IMR-90 (cell line): ENCODE results near the gene CCL15. TPM values are rescaled to one million over a fixed set of nuclear protein-coding genes. Genes with fewer than 3 reads are reported as not detected.

Experiments
- ATAC-seq: fragments of 200-7000 bp; cut with Tn5 transposase; 2 replicates; pipeline ENCODE4 v1.9.1; 2020; ENCODE audit warnings: low read depth, mild to moderate bottlenecking, moderate library complexity
- BruUV-seq: library from RNA; stranded (reverse); fragments of 400-500 nt; replicated peaks from 2 replicates; lab custom pipeline; 2021; lab: Mats Ljungman, UMichigan
- CTCF ChIA-PET: fragments of 300-600 bp; formaldehyde crosslinking; extraction: SDS; loops from one replicate; lab custom pipeline; 2021; ENCODE audit warnings: antibody characterized with exemption; lab: Yijun Ruan, JAX
- POLR2A ChIA-PET: fragments of 300-600 bp; sonication (Branson Sonifier 250); formaldehyde crosslinking; loops from one replicate; lab custom pipeline; 2022; ENCODE audit warnings: antibody characterized with exemption; ENCODE audit not compliant: unreplicated experiment; lab: Charles Lee
- DNase-seq: peaks from one replicate; pipeline ENCODE4 v3.0.0; 2013
- H2AFZ ChIP-seq: replicated peaks from 2 replicates; pipeline ENCODE3; 2013; ENCODE audit warnings: low read length, mild to moderate bottlenecking; ENCODE audit not compliant: poor library complexity
- H2AK5ac ChIP-seq: 2 replicates; pipeline ENCODE4 v1.6.1; 2013; ENCODE audit warnings: low read depth, low read length, inconsistent platforms
- H2AK9ac ChIP-seq: replicated peaks from 2 replicates; pipeline ENCODE3; 2013; ENCODE audit warnings: mild to moderate bottlenecking, low read depth, low read length, moderate library complexity; ENCODE audit not compliant: poor library complexity
- H2BK120ac ChIP-seq: 2 replicates; pipeline ENCODE4 v1.6.1; 2013; ENCODE audit warnings: low read depth, low read length, inconsistent platforms
- H2BK15ac ChIP-seq: 3 replicates; pipeline ENCODE4 v1.6.1; 2013; ENCODE audit warnings: low read depth, low read length, inconsistent platforms
- H2BK20ac ChIP-seq: 2 replicates; pipeline ENCODE4 v1.6.1; 2013; ENCODE audit warnings: low read depth, mild to moderate bottlenecking, inconsistent platforms, low read length, moderate library complexity
- H2BK5ac ChIP-seq: 2 replicates; pipeline ENCODE4 v1.6.1; 2013; ENCODE audit warnings: mild to moderate bottlenecking, low read depth, low read length, inconsistent platforms; ENCODE audit not compliant: poor library complexity, severe bottlenecking
- H3K14ac ChIP-seq: replicated peaks from 2 replicates; pipeline ENCODE4 v1.6.1; 2013; ENCODE audit warnings: low read depth, low read length, inconsistent platforms
- H3K18ac ChIP-seq: 2 replicates; pipeline ENCODE4 v1.6.1; 2013; ENCODE audit warnings: low read depth, low read length, control low read depth
- H3K23ac ChIP-seq: 2 replicates; pipeline ENCODE4 v1.6.1; 2013; ENCODE audit warnings: low read depth, low read length, inconsistent platforms
- H3K27ac ChIP-seq: 2 replicates; pipeline ENCODE4 v1.5.1; 2013; ENCODE audit warnings: mild to moderate bottlenecking, control low read depth, low read length; ENCODE audit not compliant: insufficient read depth
- H3K27me3 ChIP-seq: 2 replicates; pipeline ENCODE4 v1.6.1; 2013; ENCODE audit warnings: low read length; ENCODE audit not compliant: control insufficient read depth, insufficient read depth
- H3K36me3 ChIP-seq: 2 replicates; pipeline ENCODE4 v1.6.1; 2013; ENCODE audit warnings: low read length, mixed read lengths; ENCODE audit not compliant: control insufficient read depth, insufficient read depth
- H3K4ac ChIP-seq: 2 replicates; pipeline ENCODE4 v1.6.1; 2013; ENCODE audit warnings: low read depth, low read length, inconsistent platforms
- H3K4me1 ChIP-seq: 2 replicates; pipeline ENCODE4 v1.6.1; 2013; ENCODE audit warnings: low read length, mixed read lengths; ENCODE audit not compliant: control insufficient read depth, insufficient read depth
- H3K4me2 ChIP-seq: 2 replicates; pipeline ENCODE4 v1.6.1; 2013; ENCODE audit warnings: low read depth, mild to moderate bottlenecking, control low read depth, low read length, moderate library complexity
- H3K4me3 ChIP-seq: 2 replicates; pipeline ENCODE4 v1.5.1; 2013; ENCODE audit warnings: low read depth, mild to moderate bottlenecking, control low read depth, low read length, moderate library complexity; ENCODE audit not compliant: insufficient read depth
- H3K56ac ChIP-seq: 2 replicates; pipeline ENCODE4 v1.6.1; 2013; ENCODE audit warnings: low read length, inconsistent platforms; ENCODE audit not compliant: insufficient read depth; ENCODE audit errors: extremely low read depth
- H3K79me1 ChIP-seq, 2 experiments: 2 replicates each; pipeline ENCODE4 v1.6.1; 2013; ENCODE audit warnings: low read length in 2 of 2, inconsistent platforms in 1 of 2, low read depth in 1 of 2
- H3K9ac ChIP-seq: 2 replicates; pipeline ENCODE4 v1.6.1; 2013; ENCODE audit warnings: low read depth, low read length, control low read depth
- H3K9me1 ChIP-seq: 2 replicates; pipeline ENCODE4 v1.6.1; 2013; ENCODE audit warnings: low read length, inconsistent platforms; ENCODE audit not compliant: insufficient read depth
- H3K9me3 ChIP-seq: 2 replicates; pipeline ENCODE4 v1.6.1; 2013; ENCODE audit warnings: low read length; ENCODE audit not compliant: control insufficient read depth, insufficient read depth
- H4K20me1 ChIP-seq: 2 replicates; pipeline ENCODE4 v1.6.1; 2013; ENCODE audit warnings: low read length, inconsistent platforms; ENCODE audit not compliant: insufficient read depth
- H4K5ac ChIP-seq: 2 replicates; pipeline ENCODE4 v1.6.1; 2013; ENCODE audit warnings: mild to moderate bottlenecking, low read depth, low read length, control low read depth
- H4K8ac ChIP-seq, 2 experiments: 2 replicates each; pipeline ENCODE4 v1.6.1; 2013; ENCODE audit warnings: low read depth in 2 of 2, low read length in 2 of 2, control low read depth in 1 of 2, inconsistent platforms in 1 of 2
- H4K91ac ChIP-seq: 2 replicates; pipeline ENCODE4 v1.6.1; 2013; ENCODE audit warnings: low read depth, low read length, inconsistent platforms; ENCODE audit not compliant: insufficient read depth
- CEBPB ChIP-seq: IDR thresholded peaks from 2 replicates; pipeline ENCODE4 v1.6.1; 2012; ENCODE audit warnings: low read depth, low read length, improper control_type of control experiment
- WGBS, 2 experiments: methylation state at CpG; one replicate each; pipeline versions ENCODE4 v1.1.5 to v1.1.7; 2013; ENCODE audit warnings: missing lambda C conversion rate in 2 of 2; ENCODE audit not compliant: insufficient read length in 1 of 2; ENCODE audit errors: extremely low coverage in 2 of 2; 5-methylcytosine and 5-hydroxymethylcytosine counted together
- dilution Hi-C: fragments of 300-500 bp; cut with HindIII; formaldehyde crosslinking; loops from one replicate; pipeline ENCODE4 v1.14.3; 2018; ENCODE audit warnings: low sequenced_read_pairs; ENCODE audit not compliant: unreplicated experiment
- in situ Hi-C: fragments of 300-500 bp; cut with MboI; formaldehyde crosslinking; loops from 3 replicates; pipeline ENCODE4 v1.14.3; 2019; ENCODE audit warnings: low sequenced_read_pairs, inconsistent platforms, mixed read lengths
- intact Hi-C: fragments of 100-400 bp; cut with micrococcal nuclease; formaldehyde crosslinking; loops from 2 replicates; pipeline ENCODE4 v1.10.0; 2022
- polyA plus RNA-seq, 3 experiments: library from polyadenylated mRNA; depleted of rRNA; stranded (reverse); fragments of >200 nt; gene quantifications; 2 replicates each; pipeline ENCODE4 v1.2.3, GENCODE V29; 2012; ENCODE audit warnings: low replicate concordance in 1 of 3
- total RNA-seq: library from RNA; depleted of rRNA; stranded (reverse); fragments of >200 nt; gene quantifications from 2 replicates; pipeline ENCODE4 v1.2.3, GENCODE V29; 2012

Gene CCL15
- total and polyA plus RNA-seq, 2 of the 4 experiments (the other 2 are of a cell fraction): not detected

GRCh38 chr17:36014946-36015345, 13.6 kb upstream of the CCL15 start:
- BruUV-seq: no TSS peak
- Histone ChIP-seq H4K5ac (no peak overlapping the region), H3K14ac (no peak overlapping the region), H2BK20ac (no peak overlapping the region), H2AK9ac (no peak overlapping the region), H4K91ac (no peak overlapping the region), H2BK15ac (no peak overlapping the region), H3K9me3 (no peaks in the 10 kb centered on the region), H3K9ac (no peak overlapping the region), H3K9me1 (no peaks in the 10 kb centered on the region), H3K4me1 (no peaks in the 10 kb centered on the region), H4K20me1 (no peaks in the 10 kb centered on the region), H2BK120ac (no peak overlapping the region), H4K8ac (no peak overlapping the region), H2AK5ac (no peak overlapping the region), H3K56ac (no peak overlapping the region), H2AFZ (no peak overlapping the region), H3K18ac (no peak overlapping the region), H3K4me2 (no peak overlapping the region), H3K27ac (no peak overlapping the region), H2BK5ac (no peak overlapping the region), H3K79me1 (no peaks in the 10 kb centered on the region), H3K27me3 (peaks cover 3% of the 10 kb centered on the region), H3K4ac (no peak overlapping the region), H3K4me3 (no peak overlapping the region), H3K23ac (no peak overlapping the region), H3K36me3 (no peaks in the 10 kb centered on the region)
- ChIA-PET POLR2A (no interaction called here), CTCF (no interaction called here)
- intact Hi-C loops: no loop called here
- no peak for TF ChIP-seq CEBPB
- WGBS, 2 experiments: no CpG with 5 or more reads among the region's 5 CpGs
- ATAC-seq: no peak
- in situ Hi-C loops: no loop called here
- dilution Hi-C loops: no loop called here
- no peak for DNase-seq
